HEK293 (cell line): ENCODE data around the gene KCNG3.

Experiments used
- CTCF ChIA-PET: fragments of 350-600 bp; formaldehyde crosslinking; extraction: SDS; loops from one replicate; lab custom pipeline; 2021; ENCODE audit warnings: antibody characterized with exemption; lab: Yijun Ruan, JAX
- POLR2A ChIA-PET: fragments of 300-600 bp; formaldehyde crosslinking; extraction: SDS; loops from one replicate; lab custom pipeline; 2020; ENCODE audit warnings: antibody characterized with exemption, inconsistent platforms; lab: Yijun Ruan, JAX
- H3K27ac ChIP-seq: fragments of 200-500 bp; sonication (Bioruptor generic); 2 replicates; pipeline ENCODE4 v1.5.1; 2014; ENCODE audit warnings: low read depth, low read length, control low read depth, inconsistent platforms; ENCODE audit errors: extremely low read depth
- H3K36me3 ChIP-seq, 2 experiments: fragments of 200-500 bp in 1 of 2; sonication (Bioruptor generic) in 1 of 2; 1 replicate in 1 of 2; 2 replicates in 1 of 2; pipeline ENCODE4 v1.5.1; 2014 to 2017; ENCODE audit warnings: inconsistent platforms in 2 of 2, low read length in 2 of 2; ENCODE audit not compliant: control insufficient read depth in 2 of 2, insufficient read depth in 1 of 2
- H3K4me1 ChIP-seq: fragments of 200-500 bp; sonication (Bioruptor generic); 2 replicates; pipeline ENCODE4 v1.5.1; 2014; ENCODE audit warnings: mild to moderate bottlenecking, low read length, inconsistent platforms; ENCODE audit not compliant: control insufficient read depth, insufficient read depth
- H3K4me3 ChIP-seq: 2 replicates; pipeline ENCODE4 v1.5.1; 2011; ENCODE audit warnings: low read depth, mild to moderate bottlenecking, control low read depth, low read length, moderate library complexity
- H3K9me3 ChIP-seq: fragments of 200-500 bp; sonication (Bioruptor generic); 2 replicates; pipeline ENCODE4 v1.5.1; 2014; ENCODE audit warnings: low read depth, low read length, inconsistent platforms; ENCODE audit not compliant: control insufficient read depth, insufficient read depth
- EGR2 ChIP-seq: fragments of 450-650 bp; formaldehyde crosslinking; IDR thresholded peaks from 2 replicates; pipeline ENCODE4 v1.5.1; 2016; ENCODE audit warnings: low read depth, missing biosample characterization, missing genetic modification characterization
- PRDM1 ChIP-seq: fragments of 450-650 bp; formaldehyde crosslinking; IDR thresholded peaks from 2 replicates; pipeline ENCODE4; 2016; ENCODE audit warnings: missing biosample characterization, missing genetic modification characterization
- PRDM4 ChIP-seq: fragments of 450-650 bp; formaldehyde crosslinking; IDR thresholded peaks from 2 replicates; pipeline ENCODE4 v1.5.1; 2017; ENCODE audit warnings: missing biosample characterization, missing genetic modification characterization
- PRDM6 ChIP-seq: fragments of 450-650 bp; formaldehyde crosslinking; IDR thresholded peaks from 2 replicates; pipeline ENCODE4 v1.5.1; 2017; ENCODE audit warnings: missing biosample characterization, missing genetic modification characterization
- SCRT2 ChIP-seq: fragments of 450-650 bp; formaldehyde crosslinking; IDR thresholded peaks from 2 replicates; pipeline ENCODE4 v1.5.1; 2016; ENCODE audit warnings: missing biosample characterization, missing genetic modification characterization
- SP2 ChIP-seq: fragments of 450-650 bp; formaldehyde crosslinking; IDR thresholded peaks from 2 replicates; pipeline ENCODE4 v1.5.1; 2016; ENCODE audit warnings: missing biosample characterization, missing genetic modification characterization
- SP3 ChIP-seq: fragments of 450-650 bp; formaldehyde crosslinking; IDR thresholded peaks from 2 replicates; pipeline ENCODE4 v1.5.1; 2016; ENCODE audit warnings: missing biosample characterization, missing genetic modification characterization
- SP7 ChIP-seq: fragments of 450-650 bp; formaldehyde crosslinking; IDR thresholded peaks from 2 replicates; pipeline ENCODE4 v1.5.1; 2016; ENCODE audit warnings: missing biosample characterization, missing genetic modification characterization
- WT1 ChIP-seq: fragments of 450-650 bp; formaldehyde crosslinking; IDR thresholded peaks from 2 replicates; pipeline ENCODE4 v1.5.1; 2016; ENCODE audit warnings: missing biosample characterization, missing genetic modification characterization
- ZBTB10 ChIP-seq: fragments of 450-650 bp; formaldehyde crosslinking; IDR thresholded peaks from 2 replicates; pipeline ENCODE4 v1.5.1; 2016; ENCODE audit warnings: missing biosample characterization, missing genetic modification characterization
- ZIC2 ChIP-seq: fragments of 450-650 bp; formaldehyde crosslinking; IDR thresholded peaks from 2 replicates; pipeline ENCODE4 v1.5.1; 2016; ENCODE audit warnings: missing biosample characterization, missing genetic modification characterization
- ZNF10 ChIP-seq: fragments of 450-650 bp; formaldehyde crosslinking; IDR thresholded peaks from 2 replicates; pipeline ENCODE4 v1.5.1; 2017; ENCODE audit warnings: missing biosample characterization, missing genetic modification characterization
- ZNF121 ChIP-seq: fragments of 450-650 bp; formaldehyde crosslinking; IDR thresholded peaks from 2 replicates; pipeline ENCODE4 v1.5.1; 2016; ENCODE audit warnings: missing biosample characterization, missing genetic modification characterization
- ZNF148 ChIP-seq: fragments of 450-650 bp; formaldehyde crosslinking; IDR thresholded peaks from 2 replicates; pipeline ENCODE4 v1.5.0; 2017; ENCODE audit warnings: missing biosample characterization, missing genetic modification characterization, borderline replicate concordance
- ZNF174 ChIP-seq: fragments of 450-650 bp; formaldehyde crosslinking; IDR thresholded peaks from 2 replicates; pipeline ENCODE4 v1.5.0; 2017; ENCODE audit warnings: missing biosample characterization, mild to moderate bottlenecking, missing genetic modification characterization
- ZNF19 ChIP-seq: fragments of 450-650 bp; formaldehyde crosslinking; IDR thresholded peaks from 2 replicates; pipeline ENCODE4; 2016; ENCODE audit warnings: missing biosample characterization, missing genetic modification characterization, low read depth
- ZNF416 ChIP-seq: fragments of 450-650 bp; formaldehyde crosslinking; IDR thresholded peaks from 2 replicates; pipeline ENCODE4 v1.5.1; 2016; ENCODE audit warnings: missing biosample characterization, missing genetic modification characterization
- ZNF449 ChIP-seq: fragments of 450-650 bp; formaldehyde crosslinking; IDR thresholded peaks from 2 replicates; pipeline ENCODE4 v1.5.1; 2017; ENCODE audit warnings: missing biosample characterization, mild to moderate bottlenecking, missing genetic modification characterization, moderate library complexity
- ZNF501 ChIP-seq: fragments of 450-650 bp; formaldehyde crosslinking; IDR thresholded peaks from 2 replicates; pipeline ENCODE4 v1.5.1; 2016; ENCODE audit warnings: missing biosample characterization, missing genetic modification characterization
- ZSCAN5A ChIP-seq: fragments of 450-650 bp; formaldehyde crosslinking; IDR thresholded peaks from 2 replicates; pipeline ENCODE4 v1.5.1; 2016; ENCODE audit warnings: missing biosample characterization, missing genetic modification characterization
- TF ChIP-seq, protein P1 (sequence below): fragments of 450-650 bp; formaldehyde crosslinking; IDR thresholded peaks from 2 replicates; pipeline ENCODE4 v1.5.1; 2016; ENCODE audit warnings: missing biosample characterization, missing genetic modification characterization

Gene KCNG3

DNA sequence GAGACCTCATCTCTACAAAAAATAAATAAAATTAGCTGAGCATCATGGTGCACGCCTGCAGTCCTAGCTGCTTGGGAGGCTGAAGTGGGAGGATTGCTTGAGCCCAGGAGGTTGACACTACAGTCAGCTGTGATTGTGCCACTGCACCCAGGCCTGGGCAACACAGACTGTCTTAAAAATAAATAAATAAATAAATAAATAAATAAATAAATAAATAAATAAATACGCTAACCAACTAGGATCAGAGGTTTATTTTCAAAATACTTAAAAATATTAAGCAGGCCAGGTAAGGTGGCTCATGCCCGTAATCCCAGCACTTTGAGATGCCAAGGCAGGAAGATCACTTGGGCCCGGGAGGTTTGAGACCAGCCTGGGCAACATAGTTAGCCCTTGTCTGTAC lies 63.6 kb downstream of the KCNG3 start (continued):
- no peak for TF ChIP-seq EGR2 (tag by site-specific recombination)
- TF ChIP-seq ZNF121 (tag by site-specific recombination) = peak; percentile 33; the same call in 1 of the 2 replicates
- no peak for TF ChIP-seq ZNF10
- TF ChIP-seq SCRT2 = no peak
- peak; percentile 17; the same call in 1 of the 2 replicates for TF ChIP-seq SP3 (tag by site-specific recombination)
- TF ChIP-seq SP2 (tag by site-specific recombination) = no peak
- TF ChIP-seq ZSCAN5A = no peak
- TF ChIP-seq SP7 (tag by site-specific recombination) = no peak
- TF ChIP-seq PRDM4 (tag by site-specific recombination) = no peak
- no peak for TF ChIP-seq ZBTB10 (tag by site-specific recombination)
- no peak for TF ChIP-seq PRDM1 (tag by site-specific recombination)
- no peak for TF ChIP-seq ZIC2 (tag by site-specific recombination)
- no peak for TF ChIP-seq ZNF501 (tag by site-specific recombination)
- TF ChIP-seq ZNF19 (tag by site-specific recombination) = 0 out of 2 replicates have a peak, but pooled peaks have one; percentile 69
- TF ChIP-seq ZNF148 (tag by site-specific recombination) = no peak
- TF ChIP-seq, protein P1, sequence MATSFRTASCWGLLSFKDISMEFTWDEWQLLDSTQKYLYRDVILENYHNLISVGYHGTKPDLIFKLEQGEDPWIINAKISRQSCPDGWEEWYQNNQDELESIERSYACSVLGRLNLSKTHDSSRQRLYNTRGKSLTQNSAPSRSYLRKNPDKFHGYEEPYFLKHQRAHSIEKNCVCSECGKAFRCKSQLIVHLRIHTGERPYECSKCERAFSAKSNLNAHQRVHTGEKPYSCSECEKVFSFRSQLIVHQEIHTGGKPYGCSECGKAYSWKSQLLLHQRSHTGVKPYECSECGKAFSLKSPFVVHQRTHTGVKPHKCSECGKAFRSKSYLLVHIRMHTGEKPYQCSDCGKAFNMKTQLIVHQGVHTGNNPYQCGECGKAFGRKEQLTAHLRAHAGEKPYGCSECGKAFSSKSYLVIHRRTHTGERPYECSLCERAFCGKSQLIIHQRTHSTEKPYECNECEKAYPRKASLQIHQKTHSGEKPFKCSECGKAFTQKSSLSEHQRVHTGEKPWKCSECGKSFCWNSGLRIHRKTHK = no peak
- TF ChIP-seq ZNF174 (tag by site-specific recombination) = no peak

GRCh38 chr2:42429352-42429751 lies 64.4 kb downstream of the KCNG3 start:
- Histone ChIP-seq H3K9me3 (no peaks in the 10 kb centered on the region), H3K27ac (no peak overlapping the region), H3K4me3 (no peak overlapping the region), H3K4me1 (peaks cover 13% of the 10 kb centered on the region; the same call in 1 of the 2 replicates), H3K36me3 (no peaks in the 10 kb centered on the region; a peak in 1 of 3 replicates)
- POLR2A ChIA-PET = no interaction called here
- CTCF ChIA-PET = interaction anchor here (0.7 kb wide), 1 partner anchor 258 kb away, joined by 3 read pairs; no protein-coding TSS in a partner anchor
- TF ChIP-seq PRDM4 (tag by site-specific recombination) (peak; percentile 50; the same call in 1 of the 2 replicates), PRDM6 (tag by site-specific recombination) (peak; percentile 58), WT1 (tag by site-specific recombination) (no peak), ZNF416 (no peak), ZNF449 (no peak)
